CD4-positive, CD25-positive, alpha-beta regulatory T cell (primary cell): ENCODE measurements around the gene EFEMP2. TPM values are rescaled to one million over a fixed set of nuclear protein-coding genes. Genes with fewer than 3 reads are reported as not detected.
A peak's percentile ranks its signal among the peaks of the same experiment; 100 is the strongest.
"Not testable (repeated sequence)": the region's sequence is repeated elsewhere in the genome, so short reads cannot be mapped to it uniquely, and the experiment has no call there.

ENCODE experiments used
- ATAC-seq, 2 donors: fragments of 150-1000 bp; cut with Tn5 transposase; one replicate each; pipeline ENCODE4 v1.10.0; 2021; ENCODE audit warnings: low read depth in 2 of 2, moderate number of reproducible peaks in 2 of 2, moderate library complexity in 1 of 2
- DNase-seq, 3 donors: peaks; one replicate each; pipeline versions ENCODE4 v3.0.0 to v3.0.0-alpha.2; 2012 to 2022; ENCODE audit warnings: mixed read lengths in 1 of 3
- H3K27ac ChIP-seq: one replicate; pipeline ENCODE4 v1.7.0; 2013; ENCODE audit warnings: mild to moderate bottlenecking, low read length; ENCODE audit not compliant: insufficient read depth, poor library complexity, severe bottlenecking
- H3K27me3 ChIP-seq: one replicate; pipeline ENCODE4 v1.7.0; 2013; ENCODE audit warnings: low read length; ENCODE audit not compliant: control insufficient read depth, insufficient read depth
- H3K36me3 ChIP-seq: one replicate; pipeline ENCODE4 v1.7.0; 2013; ENCODE audit warnings: mild to moderate bottlenecking, low read length, moderate library complexity; ENCODE audit not compliant: control insufficient read depth, insufficient read depth
- H3K4me1 ChIP-seq: 2 replicates; pipeline ENCODE4 v1.7.0; 2013; ENCODE audit warnings: mild to moderate bottlenecking, low read length; ENCODE audit not compliant: insufficient read depth, control insufficient read depth, poor library complexity, severe bottlenecking
- H3K4me3 ChIP-seq: one replicate; pipeline ENCODE4 v1.7.0; 2013; ENCODE audit warnings: low read depth, mild to moderate bottlenecking, low read length, moderate library complexity
- H3K9me3 ChIP-seq, 2 experiments: 1 replicate in 1 of 2; 2 replicates in 1 of 2; pipeline ENCODE4 v1.7.0; 2013; ENCODE audit warnings: low read length in 2 of 2, mild to moderate bottlenecking in 1 of 2, moderate library complexity in 1 of 2; ENCODE audit not compliant: control insufficient read depth in 2 of 2
- H3K27ac Mint-ChIP-seq, 3 donors: one replicate each; pipeline ENCODE4 v1.8.0; 2020 to 2022; ENCODE audit warnings: mild to moderate bottlenecking in 3 of 3, mixed read lengths in 3 of 3, moderate library complexity in 2 of 3
- H3K27me3 Mint-ChIP-seq: one replicate; pipeline ENCODE4 v1.8.0; 2022; ENCODE audit warnings: mild to moderate bottlenecking, mixed read lengths
- H3K36me3 Mint-ChIP-seq: one replicate; pipeline ENCODE4 v1.8.0; 2020; ENCODE audit warnings: mixed read lengths
- H3K4me1 Mint-ChIP-seq, 4 donors: one replicate each; pipeline ENCODE4 v1.8.0; 2020 to 2022; ENCODE audit warnings: mixed read lengths in 4 of 4, mild to moderate bottlenecking in 1 of 4
- H3K4me3 Mint-ChIP-seq, 4 donors: one replicate each; pipeline ENCODE4 v1.8.0; 2020 to 2022; ENCODE audit warnings: mild to moderate bottlenecking in 4 of 4, mixed read lengths in 4 of 4, moderate library complexity in 3 of 4
- H3K9me3 Mint-ChIP-seq, 7 donors: one replicate each; pipeline ENCODE4 v1.8.0; 2020 to 2022; ENCODE audit warnings: mixed read lengths in 7 of 7, mild to moderate bottlenecking in 3 of 7, moderate library complexity in 2 of 7
- polyA plus RNA-seq, 4 donors: library from polyadenylated mRNA; unstranded; fragments of 300-500 nt; fragmentation: Illumina TruSeq; gene quantifications; one replicate each; pipeline ENCODE4 v1.2.3, GENCODE V29; 2021
- total RNA-seq: library from RNA; stranded (reverse); gene quantifications from one replicate; pipeline ENCODE4 v1.2.3, GENCODE V29; 2022

EFEMP2 gene
- total and polyA plus RNA-seq, 5 donors from 2014 or later: 0.21 to 5.8 (median 0.32) TPM

DNA sequence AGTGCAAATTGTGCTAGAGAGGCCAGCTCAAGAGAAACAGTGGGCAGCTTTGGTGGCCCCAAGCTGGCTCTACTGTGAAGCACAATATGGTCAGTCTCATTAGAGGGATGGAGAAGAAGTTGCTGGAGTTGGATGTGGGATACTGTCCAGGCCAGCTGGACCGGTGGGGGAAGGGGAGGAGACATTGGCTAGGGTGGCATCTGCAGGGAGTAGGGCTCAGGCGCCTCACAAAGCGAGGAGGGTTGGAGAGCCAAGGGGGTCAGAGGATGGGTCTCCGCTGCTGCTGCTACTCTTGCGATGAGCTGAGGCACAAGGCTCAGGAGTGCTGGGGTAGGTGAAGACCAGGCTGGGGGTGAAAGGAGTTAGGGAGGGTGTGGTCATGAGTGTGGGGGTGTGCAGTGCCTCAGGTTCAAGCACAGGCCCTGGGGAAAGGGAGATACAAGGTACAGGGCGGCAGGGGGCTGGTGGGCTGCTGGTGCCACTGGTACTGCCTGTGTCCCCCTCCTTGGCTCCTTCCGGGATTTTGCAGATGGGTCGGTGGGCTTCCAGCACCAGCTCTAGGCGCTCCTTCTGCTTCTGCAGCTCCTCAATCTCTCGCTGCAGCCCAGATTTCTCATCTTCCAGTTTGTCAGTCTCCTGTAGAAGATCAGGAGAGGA is 20.2 kb upstream of the EFEMP2 start:
- DNase-seq (no peak), ATAC-seq (no peak)
- Mint-ChIP-seq H3K27ac (peak overlapping the region; percentile 52 to 93 (median 90)), H3K4me3 (peak overlapping the region; percentile 82 to 96 (median 90)), H3K9me3 (no peaks in the 10 kb centered on the region), H3K27me3 (peaks cover 11% of the 10 kb centered on the region), H3K4me1 (peaks cover 13 to 59% (median 40%) of the 10 kb centered on the region in 4 donors), H3K36me3 (no peaks in the 10 kb centered on the region)
- peaks cover 61% of the 10 kb centered on the region for H3K4me1 ChIP-seq
- no peaks in the 10 kb centered on the region for H3K27me3 ChIP-seq
- no peaks in the 10 kb centered on the region for H3K36me3 ChIP-seq
- H3K27ac ChIP-seq: peak overlapping the region; percentile 97
- no peaks in the 10 kb centered on the region for H3K9me3 ChIP-seq
- H3K4me3 ChIP-seq: peak overlapping the region; percentile 19

DNA sequence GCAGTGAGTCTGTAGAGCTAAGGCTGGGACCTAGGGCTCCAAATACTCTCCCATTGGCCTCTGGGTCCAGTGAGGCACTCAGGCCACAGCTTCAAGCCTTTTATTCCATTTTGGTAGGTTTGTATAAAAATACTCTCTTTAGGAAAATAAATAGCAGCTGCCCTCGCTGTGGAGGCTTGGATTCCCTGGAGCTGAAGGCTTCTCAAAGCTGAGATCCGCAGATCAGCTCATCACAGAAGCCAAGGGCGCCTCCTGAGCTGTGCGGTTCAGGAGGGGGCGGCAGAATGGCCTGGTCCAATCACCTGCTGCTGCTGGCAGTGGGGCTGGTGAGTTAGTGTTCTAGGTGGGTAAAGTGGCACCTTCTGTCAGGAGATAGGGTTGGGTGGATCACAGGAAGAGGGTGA is 19.5 kb upstream of the EFEMP2 start:
- not testable (repeated sequence) for H3K27me3 Mint-ChIP-seq, H3K36me3 Mint-ChIP-seq, H3K36me3 ChIP-seq, DNase-seq, ATAC-seq, H3K9me3 ChIP-seq, H3K9me3 Mint-ChIP-seq, H3K27me3 ChIP-seq
- peak overlapping the region; percentile 6 to 93 (median 90) for H3K27ac Mint-ChIP-seq
- H3K4me3 Mint-ChIP-seq: peak overlapping the region; percentile 82 to 96 (median 90)
- H3K4me1 ChIP-seq: peaks cover 64% of the 10 kb centered on the region
- H3K4me3 ChIP-seq: peak overlapping the region; percentile 42
- peak overlapping the region; percentile 97 for H3K27ac ChIP-seq
- H3K4me1 Mint-ChIP-seq: peaks cover 13 to 62% (median 43%) of the 10 kb centered on the region in 4 donors

DNA sequence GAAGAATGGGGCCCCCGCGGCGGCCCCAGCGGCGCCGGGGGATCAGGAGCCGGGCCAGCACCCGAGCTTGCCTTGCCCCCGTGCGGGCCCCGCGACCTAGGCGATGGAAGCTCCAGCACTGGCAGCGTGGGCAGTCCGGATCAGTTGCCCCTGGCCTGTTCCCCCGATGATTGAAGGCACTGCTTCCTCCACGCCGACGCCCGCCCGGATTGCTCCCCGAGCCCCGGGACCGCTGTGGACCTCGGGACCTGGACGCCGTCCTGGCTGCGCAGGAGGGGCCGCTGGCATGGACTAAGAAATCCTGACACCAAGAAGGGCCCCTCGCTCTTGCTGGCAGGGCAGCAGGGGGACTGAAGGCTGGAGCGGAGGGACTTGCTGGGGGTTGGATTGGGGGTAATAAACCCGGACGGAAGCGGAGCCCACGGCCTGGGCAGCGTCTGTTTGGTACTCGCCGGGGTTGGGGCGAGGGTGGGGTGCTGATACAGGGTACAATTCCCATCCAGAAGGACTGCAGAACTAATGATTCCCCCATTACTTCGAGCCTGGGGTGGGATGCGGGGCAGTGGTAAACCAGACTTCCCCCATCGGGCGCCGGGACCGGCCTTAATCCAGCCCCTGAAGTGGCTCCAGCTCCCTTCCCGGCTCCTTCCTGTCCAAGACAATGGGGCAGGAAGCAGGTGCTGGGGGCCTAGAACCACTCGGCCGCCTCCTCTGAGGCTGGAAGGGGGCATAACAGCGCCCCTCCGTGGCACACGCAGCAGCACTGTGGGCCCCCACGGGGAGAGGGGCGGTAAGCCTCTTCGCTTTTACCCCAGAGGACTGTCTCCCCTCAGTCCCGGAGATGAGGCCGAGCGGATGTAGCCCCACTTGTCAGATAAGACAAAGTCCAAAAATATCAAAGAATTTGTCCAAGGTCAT is 18.9 kb upstream of the EFEMP2 start:
- Histone ChIP-seq H3K4me3 (peak overlapping the region; percentile 42), H3K27me3 (no peaks in the 10 kb centered on the region), H3K27ac (peak overlapping the region; percentile 97), H3K4me1 (peaks cover 64% of the 10 kb centered on the region), H3K9me3 (no peaks in the 10 kb centered on the region), H3K36me3 (no peaks in the 10 kb centered on the region)
- no peaks in the 10 kb centered on the region for H3K9me3 Mint-ChIP-seq
- peaks cover 6% of the 10 kb centered on the region for H3K27me3 Mint-ChIP-seq
- H3K4me1 Mint-ChIP-seq: peaks cover 13 to 68% (median 47%) of the 10 kb centered on the region in 4 donors
- H3K36me3 Mint-ChIP-seq: peaks cover 4% of the 10 kb centered on the region
- ATAC-seq (no peak), DNase-seq (peak in 1 of 3 donors; percentile 34)
- peak overlapping the region; percentile 82 to 96 (median 90) for H3K4me3 Mint-ChIP-seq
- peak overlapping the region; percentile 48 to 93 (median 90) for H3K27ac Mint-ChIP-seq

DNA sequence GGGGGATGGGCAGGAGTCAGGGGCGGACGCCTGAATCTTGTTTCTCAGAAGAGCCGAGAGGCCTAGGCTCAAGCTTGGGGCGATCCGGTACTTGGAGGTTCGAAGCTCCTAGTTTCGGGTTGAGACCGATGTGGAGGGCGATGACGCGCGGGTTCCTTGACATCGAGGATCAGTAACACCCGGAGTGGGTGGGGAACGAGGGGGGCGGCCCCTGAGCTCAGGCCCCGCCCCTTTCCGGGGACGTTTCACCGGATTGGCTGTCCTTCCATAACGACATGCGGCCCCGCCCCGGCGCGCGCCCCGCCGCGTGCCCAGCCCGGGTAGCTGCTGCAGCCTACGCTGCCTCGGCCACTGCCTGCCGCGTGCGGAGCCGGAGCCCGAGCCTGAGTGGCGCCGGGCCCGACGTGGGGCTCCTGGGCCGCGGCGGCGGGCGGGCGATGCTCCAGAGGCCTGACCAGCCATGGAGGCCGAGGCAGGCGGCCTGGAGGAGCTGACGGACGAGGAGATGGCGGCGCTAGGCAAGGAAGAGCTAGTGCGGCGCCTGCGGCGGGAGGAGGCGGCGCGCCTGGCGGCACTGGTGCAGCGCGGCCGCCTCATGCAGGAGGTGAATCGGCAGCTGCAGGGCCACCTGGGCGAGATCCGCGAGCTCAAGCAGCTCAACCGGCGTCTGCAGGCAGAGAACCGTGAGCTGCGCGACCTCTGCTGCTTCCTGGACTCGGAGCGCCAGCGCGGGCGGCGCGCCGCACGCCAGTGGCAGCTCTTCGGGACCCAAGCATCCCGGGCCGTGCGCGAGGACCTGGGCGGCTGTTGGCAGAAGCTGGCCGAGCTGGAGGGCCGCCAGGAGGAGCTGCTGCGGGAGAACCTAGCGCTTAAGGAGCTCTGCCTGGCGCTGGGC is 18.0 kb upstream of the EFEMP2 start, which contains the start of gene CCDC85B:
TSS of gene CCDC85B (plus strand) at position 350 of the 895 bp plus-strand sequence. CDS start at position 461, 111 bp downstream.
- peak within 1 kb of the TSS; percentile 97 for H3K27ac ChIP-seq
- ATAC-seq (peak; percentile 65 to 79), DNase-seq (peak; percentile 98)
- peaks cover 13 to 71% (median 47%) of the 10 kb centered on the region in 4 donors for H3K4me1 Mint-ChIP-seq
- peak within 1 kb of the TSS; percentile 87 to 96 (median 90) for H3K4me3 Mint-ChIP-seq
- H3K4me1 ChIP-seq: peaks cover 64% of the 10 kb centered on the region
- H3K9me3 Mint-ChIP-seq: no peaks in the 10 kb centered on the region
- peaks cover 6% of the 10 kb centered on the region for H3K27me3 Mint-ChIP-seq
- peak within 1 kb of the TSS; percentile 98 to 100 (median 99) for H3K27ac Mint-ChIP-seq
- H3K36me3 Mint-ChIP-seq: peaks cover 4% of the 10 kb centered on the region
- H3K4me3 ChIP-seq: peak within 1 kb of the TSS; percentile 88
- H3K9me3 ChIP-seq: no peaks in the 10 kb centered on the region
- H3K27me3 ChIP-seq: no peaks in the 10 kb centered on the region
- H3K36me3 ChIP-seq: peaks cover 1% of the 10 kb centered on the region

DNA sequence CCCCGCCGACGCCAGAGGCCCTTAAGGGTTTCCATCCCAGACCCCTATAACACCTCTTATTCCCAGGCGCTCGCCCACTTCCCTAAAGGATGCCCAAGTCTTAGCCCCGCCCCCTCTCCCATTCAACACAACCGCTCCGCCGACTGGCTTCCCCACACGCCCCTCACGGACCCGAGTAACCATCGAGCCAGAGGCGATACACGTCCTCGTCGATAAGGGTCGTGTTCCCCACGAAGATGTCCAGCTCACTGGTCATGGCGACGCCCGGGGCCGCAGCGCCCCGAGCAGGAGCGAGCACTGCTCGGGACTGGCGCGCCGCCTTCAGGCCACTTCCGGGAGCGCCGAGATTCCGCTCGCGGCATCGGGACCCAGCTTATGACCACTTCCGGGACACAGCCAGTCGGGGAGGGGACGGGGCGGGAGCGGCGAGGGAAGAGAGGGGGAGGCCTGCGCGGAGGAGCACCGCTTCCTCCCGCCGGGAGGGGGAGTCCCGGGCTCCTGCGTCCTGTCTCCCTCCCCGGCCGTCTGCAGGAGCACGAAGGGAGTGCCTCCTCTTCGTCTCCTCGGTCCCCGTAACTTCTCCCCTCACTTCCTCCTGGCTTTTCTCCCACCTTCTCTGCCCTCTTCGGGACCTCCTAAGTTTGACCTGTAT is 15.7 kb upstream of the EFEMP2 start, which contains the start of gene FIBP:
TSS of gene FIBP (minus strand) at position 309 of the 652 bp plus-strand sequence. CDS start at position 256, 53 bp downstream.
- Mint-ChIP-seq H3K27me3 (peaks cover 6% of the 10 kb centered on the region), H3K36me3 (peaks cover 13% of the 10 kb centered on the region), H3K9me3 (no peaks in the 10 kb centered on the region), H3K4me1 (peaks cover 13 to 78% (median 53%) of the 10 kb centered on the region in 4 donors), H3K27ac (peak within 1 kb of the TSS; percentile 97 to 100 (median 99)), H3K4me3 (peak within 1 kb of the TSS; percentile 87 to 94 (median 89))
- Histone ChIP-seq H3K27me3 (no peaks in the 10 kb centered on the region), H3K36me3 (peaks cover 16% of the 10 kb centered on the region), H3K4me1 (peaks cover 61% of the 10 kb centered on the region), H3K4me3 (peak within 1 kb of the TSS; percentile 88), H3K9me3 (no peaks in the 10 kb centered on the region), H3K27ac (peak within 1 kb of the TSS; percentile 97)
- ATAC-seq (peak; percentile 65 to 68), DNase-seq (peak; percentile 90 to 97 (median 95))

DNA sequence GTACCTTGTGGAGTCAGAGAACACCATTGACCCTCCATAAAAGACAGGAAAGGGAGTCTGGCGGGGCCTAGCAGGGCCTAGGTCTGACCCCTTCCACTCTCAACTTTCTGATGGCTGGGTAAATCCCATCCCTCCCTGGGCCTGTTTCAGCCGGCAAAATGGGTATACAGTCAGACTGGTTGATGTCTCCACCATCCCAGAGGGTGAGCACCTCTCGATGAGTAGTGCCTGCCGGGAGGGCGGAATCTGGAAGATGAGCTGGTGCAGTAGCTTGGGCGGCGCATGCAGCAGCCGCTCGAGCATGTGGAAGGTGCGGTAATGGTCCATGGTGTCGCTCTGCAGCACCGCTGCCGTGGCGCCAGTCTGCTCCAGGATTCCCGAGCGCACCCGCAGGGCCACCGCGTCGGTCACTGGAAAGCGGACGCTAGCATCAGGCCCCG is 15.1 kb upstream of the EFEMP2 start:
- H3K9me3 Mint-ChIP-seq: no peaks in the 10 kb centered on the region
- no peaks in the 10 kb centered on the region for H3K9me3 ChIP-seq
- DNase-seq (no peak), ATAC-seq (no peak)
- peaks cover 6% of the 10 kb centered on the region for H3K27me3 Mint-ChIP-seq
- H3K4me1 ChIP-seq: peaks cover 56% of the 10 kb centered on the region
- H3K27me3 ChIP-seq: no peaks in the 10 kb centered on the region
- peak overlapping the region; percentile 97 to 100 (median 99) for H3K27ac Mint-ChIP-seq
- H3K4me1 Mint-ChIP-seq: peaks cover 13 to 73% (median 49%) of the 10 kb centered on the region in 4 donors
- peak overlapping the region; percentile 97 for H3K27ac ChIP-seq
- H3K4me3 Mint-ChIP-seq: peak overlapping the region; percentile 87 to 94 (median 89)
- peaks cover 13% of the 10 kb centered on the region for H3K36me3 Mint-ChIP-seq
- peak overlapping the region; percentile 69 for H3K4me3 ChIP-seq
- peaks cover 19% of the 10 kb centered on the region for H3K36me3 ChIP-seq
